Tibial artery (tissue), 4 donors: ENCODE measurements around the gene HSD11B2.

Experiments
- DNase-seq, 2 donors: peaks; one replicate each; pipeline ENCODE4 v3.0.0-alpha.2; 2019
- H3K27ac ChIP-seq, 2 donors: fragments of 200-600 bp; sonication (generic) in 1 of 2; 1 replicate in 1 of 2; 2 replicates in 1 of 2; pipeline ENCODE4 v1.5.1; 2018 to 2019; ENCODE audit warnings: mild to moderate bottlenecking in 1 of 2
- H3K27me3 ChIP-seq, 2 donors: fragments of 200-600 bp; sonication (generic) in 1 of 2; one replicate each; pipeline versions ENCODE4 v1.5.1 to v1.6.0; 2016 to 2019
- H3K36me3 ChIP-seq, 3 donors: fragments of 200-600 bp; sonication (generic) in 2 of 3; one replicate each; pipeline ENCODE4 v1.5.1; 2016 to 2019; ENCODE audit warnings: mild to moderate bottlenecking in 2 of 3
- H3K4me1 ChIP-seq, 4 donors: fragments of 200-600 bp; sonication (generic) in 2 of 4; 1 replicate in 3 of 4; 2 replicates in 1 of 4; pipeline ENCODE4 v1.5.1; 2016 to 2019
- H3K4me3 ChIP-seq, 2 donors: fragments of 200-600 bp; sonication (generic) in 1 of 2; 1 replicate in 1 of 2; 2 replicates in 1 of 2; pipeline ENCODE4 v1.5.1; 2018 to 2019; ENCODE audit warnings: mild to moderate bottlenecking in 2 of 2
- H3K9me3 ChIP-seq, 3 donors: fragments of 200-600 bp; sonication (generic) in 1 of 3; one replicate each; pipeline ENCODE4 v1.5.1; 2016 to 2019
- intact Hi-C: fragments of 100-400 bp; cut with DNase I; formaldehyde crosslinking; loops from one replicate; pipeline ENCODE4 v1.15.0; 2023; ENCODE audit warnings: low total_unique reads
- TF ChIP-seq, protein P1 (sequence below), 2 experiments: fragments of 200-600 bp in 1 of 2; fragments of 450-650 bp in 1 of 2; IDR thresholded peaks; one replicate each; pipeline ENCODE4 v1.5.1; 2017 to 2019; ENCODE audit warnings: antibody characterized with exemption in 2 of 2, mild to moderate bottlenecking in 1 of 2, moderate library complexity in 1 of 2

HSD11B2 gene

GRCh38 chr16:67454852-67455251 is 23.9 kb downstream of the HSD11B2 start:
- H3K27me3 ChIP-seq, result no peaks in the 10 kb centered on the region
- intact Hi-C loops, result no loop called here
- DNase-seq, result no peak
- TF ChIP-seq, protein P1, sequence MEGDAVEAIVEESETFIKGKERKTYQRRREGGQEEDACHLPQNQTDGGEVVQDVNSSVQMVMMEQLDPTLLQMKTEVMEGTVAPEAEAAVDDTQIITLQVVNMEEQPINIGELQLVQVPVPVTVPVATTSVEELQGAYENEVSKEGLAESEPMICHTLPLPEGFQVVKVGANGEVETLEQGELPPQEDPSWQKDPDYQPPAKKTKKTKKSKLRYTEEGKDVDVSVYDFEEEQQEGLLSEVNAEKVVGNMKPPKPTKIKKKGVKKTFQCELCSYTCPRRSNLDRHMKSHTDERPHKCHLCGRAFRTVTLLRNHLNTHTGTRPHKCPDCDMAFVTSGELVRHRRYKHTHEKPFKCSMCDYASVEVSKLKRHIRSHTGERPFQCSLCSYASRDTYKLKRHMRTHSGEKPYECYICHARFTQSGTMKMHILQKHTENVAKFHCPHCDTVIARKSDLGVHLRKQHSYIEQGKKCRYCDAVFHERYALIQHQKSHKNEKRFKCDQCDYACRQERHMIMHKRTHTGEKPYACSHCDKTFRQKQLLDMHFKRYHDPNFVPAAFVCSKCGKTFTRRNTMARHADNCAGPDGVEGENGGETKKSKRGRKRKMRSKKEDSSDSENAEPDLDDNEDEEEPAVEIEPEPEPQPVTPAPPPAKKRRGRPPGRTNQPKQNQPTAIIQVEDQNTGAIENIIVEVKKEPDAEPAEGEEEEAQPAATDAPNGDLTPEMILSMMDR (IDR thresholded peaks at IDR 0.05), result no peak
- H3K27ac ChIP-seq, result no peak overlapping the region
- H3K4me1 ChIP-seq, result peaks cover 0 to 70% (median 36%) of the 10 kb centered on the region in 4 donors
- H3K9me3 ChIP-seq, result no peaks in the 10 kb centered on the region
- no peak overlapping the region for H3K4me3 ChIP-seq
- peaks cover 7 to 39% (median 29%) of the 10 kb centered on the region in 3 donors for H3K36me3 ChIP-seq

- Histone ChIP-seq H3K27me3 (no peaks in the 10 kb centered on the region), H3K9me3 (no peaks in the 10 kb centered on the region), H3K4me3 (no peak overlapping the region), H3K4me1 (peaks cover 0 to 70% (median 46%) of the 10 kb centered on the region in 4 donors), H3K36me3 (peaks cover 7 to 22% (median 17%) of the 10 kb centered on the region in 3 donors), H3K27ac (no peak overlapping the region)
- DNase-seq, result peak; percentile 53 to 78
- TF ChIP-seq, protein P1 (IDR thresholded peaks at IDR 0.05), result peak; percentile 37 to 43
- intact Hi-C loops, result no loop called here
These were observed 25.6 kb downstream of the HSD11B2 start for GRCh38 chr16:67456391-67457081.

DNA sequence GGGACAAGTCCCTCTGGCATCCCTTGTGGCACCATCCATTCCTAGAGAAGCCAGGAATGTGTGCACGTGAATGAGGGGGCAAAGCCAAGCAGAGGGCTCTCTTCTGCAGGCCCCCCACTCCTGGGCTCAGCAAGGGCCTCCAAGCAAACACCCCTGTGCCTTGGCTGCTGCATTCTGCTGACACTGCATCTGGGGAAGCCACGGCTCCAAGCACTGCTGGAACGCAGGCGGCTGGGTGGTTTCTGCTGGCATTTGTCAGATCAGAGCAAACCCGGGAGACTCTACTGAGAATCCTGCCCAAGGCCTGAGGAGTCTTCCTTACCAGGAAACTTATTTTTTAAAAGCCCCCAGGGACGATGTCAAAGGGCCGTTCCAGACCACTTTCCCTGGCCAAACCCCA is 26.7 kb downstream of the HSD11B2 start:
- intact Hi-C loops, result no loop called here
- Histone ChIP-seq H3K27ac (peak overlapping the region in 1 of 2 donors; percentile 54), H3K4me1 (peaks cover 0 to 74% (median 50%) of the 10 kb centered on the region in 4 donors), H3K36me3 (peaks cover 6 to 11% (median 7%) of the 10 kb centered on the region in 3 donors), H3K27me3 (no peaks in the 10 kb centered on the region), H3K9me3 (no peaks in the 10 kb centered on the region), H3K4me3 (no peak overlapping the region)
- TF ChIP-seq, protein P1 (IDR thresholded peaks at IDR 0.05), result no peak
- no peak for DNase-seq

DNA sequence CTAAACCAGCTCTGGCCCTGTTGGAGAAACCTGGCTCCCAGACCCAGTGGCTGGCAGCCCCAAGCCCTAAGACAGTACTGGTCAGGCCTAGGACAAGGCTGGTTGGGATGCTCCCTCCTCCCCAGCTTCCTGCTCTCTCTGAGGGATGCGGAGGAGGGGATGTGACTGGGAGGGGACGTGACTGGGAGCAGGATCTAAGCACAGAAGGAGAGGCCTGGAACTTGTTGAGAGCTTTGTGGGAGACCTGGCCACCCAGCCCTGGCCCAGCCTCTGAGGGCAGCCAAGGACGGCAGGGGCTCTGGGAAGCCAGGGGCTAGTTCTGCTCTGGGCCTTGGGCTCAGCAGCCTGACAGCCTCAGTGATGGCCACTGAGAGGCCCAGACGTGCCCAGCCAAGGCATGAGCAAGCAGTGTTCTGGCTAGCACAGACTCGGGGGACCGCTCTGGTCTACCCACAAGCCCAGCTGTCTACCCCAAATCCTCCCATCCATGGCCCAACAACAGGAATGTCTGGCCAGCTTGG is 27.3 kb downstream of the HSD11B2 start:
- DNase-seq, result no peak
- peaks cover 0 to 74% (median 50%) of the 10 kb centered on the region in 4 donors for H3K4me1 ChIP-seq
- H3K9me3 ChIP-seq, result no peaks in the 10 kb centered on the region
- intact Hi-C loops, result no loop called here
- peaks cover under 1 to 5% (median 2%) of the 10 kb centered on the region in 3 donors for H3K36me3 ChIP-seq
- H3K27me3 ChIP-seq, result no peaks in the 10 kb centered on the region
- TF ChIP-seq, protein P1 (IDR thresholded peaks at IDR 0.05), result no peak
- H3K4me3 ChIP-seq, result no peak overlapping the region
- peak overlapping the region; percentile 46 to 54 for H3K27ac ChIP-seq

- peak overlapping the region; percentile 46 to 54 for H3K27ac ChIP-seq
- TF ChIP-seq, protein P1 (IDR thresholded peaks at IDR 0.05), result no peak
- intact Hi-C loops, result no loop called here
- H3K27me3 ChIP-seq, result no peaks in the 10 kb centered on the region
- DNase-seq, result no peak
- no peaks in the 10 kb centered on the region for H3K9me3 ChIP-seq
- H3K4me1 ChIP-seq, result peaks cover 0 to 78% (median 50%) of the 10 kb centered on the region in 4 donors
- H3K36me3 ChIP-seq, result no peaks in the 10 kb centered on the region
- no peak overlapping the region for H3K4me3 ChIP-seq
These were observed 28.3 kb downstream of the HSD11B2 start for GRCh38 chr16:67459066-67459860.
